OCI-LY7 (cell line): ENCODE measurements around the gene KCNK5. TPM values are rescaled to one million over a fixed set of nuclear protein-coding genes. Genes with fewer than 3 reads are reported as not detected.

ENCODE experiments used
- BruUV-seq: library from RNA; stranded (reverse); fragments of 400-500 nt; replicated peaks from 2 replicates; lab custom pipeline; 2021; lab: Mats Ljungman, UMichigan
- CTCF ChIA-PET: fragments of 300-600 bp; sonication (Branson Sonifier 250); formaldehyde crosslinking; loops from one replicate; lab custom pipeline; 2022; ENCODE audit warnings: antibody characterized with exemption; ENCODE audit not compliant: unreplicated experiment; lab: Charles Lee
- POLR2A ChIA-PET: fragments of 300-600 bp; sonication (Branson Sonifier 250); formaldehyde crosslinking; loops from one replicate; lab custom pipeline; 2022; ENCODE audit warnings: antibody characterized with exemption; lab: Charles Lee
- DNase-seq: peaks from one replicate; pipeline ENCODE4 v3.0.0-alpha.2; 2015; ENCODE audit warnings: low spot score
- H2AFZ ChIP-seq: fragments of 200-600 bp; sonication (generic), shearing (Covaris generic); 2 replicates; pipeline ENCODE4 v1.6.1; 2014; ENCODE audit warnings: mild to moderate bottlenecking, antibody characterized with exemption, low read length, moderate library complexity
- H3K27ac ChIP-seq: fragments of 200-600 bp; sonication (generic); 2 replicates; pipeline ENCODE4 v1.5.1; 2014; ENCODE audit warnings: mixed run types, low read depth, mild to moderate bottlenecking, moderate library complexity, low read length, inconsistent platforms; ENCODE audit not compliant: poor library complexity, severe bottlenecking
- H3K36me3 ChIP-seq: fragments of 200-600 bp; sonication (generic); 2 replicates; pipeline ENCODE4 v1.6.1; 2014; ENCODE audit warnings: mild to moderate bottlenecking, antibody characterized with exemption, low read length, moderate library complexity, mixed read lengths; ENCODE audit not compliant: insufficient read depth
- H3K4me1 ChIP-seq: fragments of 200-600 bp; sonication (generic); 2 replicates; pipeline ENCODE4 v1.5.1; 2014; ENCODE audit warnings: mild to moderate bottlenecking, low read length; ENCODE audit not compliant: insufficient read depth, poor library complexity, severe bottlenecking
- H3K4me2 ChIP-seq: fragments of 200-600 bp; sonication (generic); 2 replicates; pipeline ENCODE4 v1.6.1; 2014; ENCODE audit warnings: mild to moderate bottlenecking, low read length
- H3K4me3 ChIP-seq: fragments of 200-600 bp; sonication (generic); 2 replicates; pipeline ENCODE4 v1.5.1; 2014; ENCODE audit warnings: mild to moderate bottlenecking, low read depth, low read length; ENCODE audit not compliant: poor library complexity, severe bottlenecking
- H3K79me2 ChIP-seq: fragments of 200-600 bp; sonication (generic); 2 replicates; pipeline ENCODE4 v1.6.1; 2016; ENCODE audit warnings: low read depth, mild to moderate bottlenecking, low read length, moderate library complexity, mixed read lengths; ENCODE audit not compliant: insufficient read depth
- H3K9me2 ChIP-seq: fragments of 200-600 bp; sonication (generic); 2 replicates; pipeline ENCODE4 v1.6.1; 2016; ENCODE audit warnings: mild to moderate bottlenecking, low read length, mixed read lengths; ENCODE audit not compliant: insufficient read depth
- H3K9me3 ChIP-seq: fragments of 200-600 bp; sonication (generic); 2 replicates; pipeline ENCODE4 v1.6.1; 2014; ENCODE audit warnings: mild to moderate bottlenecking, mixed run types, low read length, mixed read lengths
- H4K20me1 ChIP-seq: fragments of 200-600 bp; sonication (generic); 2 replicates; pipeline ENCODE4 v1.6.1; 2014; ENCODE audit warnings: mild to moderate bottlenecking, antibody characterized with exemption, low read length, moderate library complexity, mixed read lengths; ENCODE audit not compliant: insufficient read depth
- CTCF ChIP-seq: fragments of 200-600 bp; sonication (generic); conservative IDR thresholded peaks from 2 replicates; pipeline ENCODE4 v1.5.1; 2014; ENCODE audit warnings: mild to moderate bottlenecking, antibody characterized with exemption, low read length, moderate library complexity, mixed read lengths
- EZH2phosphoT487 ChIP-seq: fragments of 200-600 bp; sonication (generic); IDR thresholded peaks from 2 replicates; pipeline ENCODE4 v1.6.1; 2018; ENCODE audit warnings: low read depth, borderline replicate concordance, mild to moderate bottlenecking, mixed run types, antibody characterized with exemption, low read length, moderate library complexity, mixed read lengths
- intact Hi-C: fragments of 100-400 bp; cut with micrococcal nuclease; formaldehyde crosslinking; loops from one replicate; pipeline ENCODE4 v1.10.0; 2022; ENCODE audit not compliant: unreplicated experiment
- total RNA-seq, 2 experiments: library from RNA; depleted of rRNA in 1 of 2; stranded (reverse); fragments of >200 nt in 1 of 2; shearing (Covaris generic) in 1 of 2; gene quantifications; 2 replicates each; pipeline ENCODE4 v1.2.3, GENCODE V29; 2014 to 2022

Gene KCNK5
- total RNA-seq, 2 experiments from 2014 or later = not detected

- peaks cover 4% of the 10 kb centered on the region for H3K4me1 ChIP-seq
- no peaks in the 10 kb centered on the region for H3K9me3 ChIP-seq
- H3K79me2 ChIP-seq = no peaks in the 10 kb centered on the region
- DNase-seq = no peak
- H2AFZ ChIP-seq = no peak overlapping the region
- ChIA-PET CTCF (no interaction called here), POLR2A (no interaction called here)
- H3K4me2 ChIP-seq = no peak overlapping the region
- BruUV-seq = no TSS peak
- no peaks in the 10 kb centered on the region for H3K9me2 ChIP-seq
- H3K36me3 ChIP-seq = no peaks in the 10 kb centered on the region
- no peak overlapping the region for H3K27ac ChIP-seq
- no peak overlapping the region for H3K4me3 ChIP-seq
- intact Hi-C loops = no loop called here
- H4K20me1 ChIP-seq = no peaks in the 10 kb centered on the region
- TF ChIP-seq CTCF (no peak), EZH2phosphoT487 (no peak)
These were observed 13.6 kb downstream of the KCNK5 start for GRCh38 chr6:39215640-39216158.

GRCh38 chr6:39214846-39215639 is 14.2 kb downstream of the KCNK5 start:
- no peak for TF ChIP-seq EZH2phosphoT487
- no peak for TF ChIP-seq CTCF
- Histone ChIP-seq H3K27ac (no peak overlapping the region), H3K4me2 (no peak overlapping the region), H3K36me3 (no peaks in the 10 kb centered on the region), H3K79me2 (no peaks in the 10 kb centered on the region), H3K4me1 (peaks cover 4% of the 10 kb centered on the region), H2AFZ (no peak overlapping the region), H3K9me3 (no peaks in the 10 kb centered on the region), H4K20me1 (no peaks in the 10 kb centered on the region), H3K4me3 (no peak overlapping the region), H3K9me2 (no peaks in the 10 kb centered on the region)
- BruUV-seq = no TSS peak
- intact Hi-C loops = no loop called here
- ChIA-PET POLR2A (no interaction called here), CTCF (no interaction called here)
- no peak for DNase-seq
